GM12865 (cell line): ENCODE measurements around the gene ITGAD.

ENCODE experiments used
- DNase-seq: peaks from one replicate; pipeline ENCODE4 v3.0.0; 2010; ENCODE audit warnings: low read depth
- H3K4me3 ChIP-seq: 2 replicates; pipeline ENCODE4 v1.5.1; 2011; ENCODE audit warnings: mild to moderate bottlenecking, low read depth, low read length, control low read depth
- CTCF ChIP-seq: IDR thresholded peaks from 2 replicates; pipeline ENCODE4 v1.5.1; 2011; ENCODE audit warnings: low read length, control low read depth, low read depth, inconsistent platforms; ENCODE audit not compliant: insufficient read depth; ENCODE audit errors: missing control alignments

Gene ITGAD

GRCh38 chr16:31395647-31396046, 2.5 kb downstream of the ITGAD start:
- DNase-seq, result no peak
- H3K4me3 ChIP-seq, result no peak overlapping the region
- TF ChIP-seq CTCF, result no peak

GRCh38 chr16:31397096-31397660, 4.0 kb downstream of the ITGAD start:
- H3K4me3 ChIP-seq, result no peak overlapping the region
- no peak for DNase-seq
- TF ChIP-seq CTCF, result no peak

- DNase-seq, result no peak
- H3K4me3 ChIP-seq, result no peak overlapping the region
- no peak for TF ChIP-seq CTCF
Observed at GRCh38 chr16:31397701-31398100, 4.6 kb downstream of the ITGAD start.

GRCh38 chr16:31400191-31400590, 7.1 kb downstream of the ITGAD start:
- no peak overlapping the region for H3K4me3 ChIP-seq
- TF ChIP-seq CTCF, result no peak
- no peak for DNase-seq

GRCh38 chr16:31401436-31401835, 8.3 kb downstream of the ITGAD start:
- no peak for DNase-seq
- TF ChIP-seq CTCF, result no peak
- H3K4me3 ChIP-seq, result no peak overlapping the region

GRCh38 chr16:31402687-31403086, 9.6 kb downstream of the ITGAD start:
- no peak for DNase-seq
- no peak for TF ChIP-seq CTCF
- H3K4me3 ChIP-seq, result no peak overlapping the region
